NOMO-1 treated with DMSO at 0.1 percent for 48 hours (cell line): ENCODE data around the gene LIMS1.
A peak's percentile ranks its signal among the peaks of the same experiment; 100 is the strongest.
"Not testable (repeated sequence)": the region's sequence is repeated elsewhere in the genome, so short reads cannot be mapped to it uniquely, and the experiment has no call there.

ENCODE experiments used
- DNase-seq: peaks from one replicate; lab custom pipeline; 2025; ENCODE audit not compliant: unreplicated experiment; lab: John Stamatoyannopoulos, UW

LIMS1 gene

DNA sequence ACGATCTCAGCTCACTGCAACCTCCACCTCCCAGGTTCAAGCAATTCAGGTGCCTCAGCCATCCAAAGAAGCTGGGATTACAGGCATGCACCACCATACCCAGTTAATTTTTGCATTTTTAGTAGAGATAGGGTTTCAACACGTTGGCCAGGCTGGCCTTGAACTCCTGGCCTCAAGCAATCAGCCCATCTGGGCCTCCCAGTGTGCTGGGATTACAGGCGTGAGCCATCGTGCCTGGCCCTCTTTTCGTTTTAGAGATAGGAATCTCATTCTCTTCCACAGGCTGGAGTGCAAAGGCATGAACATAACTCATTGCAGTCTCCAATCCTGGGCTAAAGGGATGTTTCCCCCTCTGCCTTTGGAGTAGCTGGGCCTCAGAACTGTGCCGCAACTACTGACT lies 182.7 kb downstream of the LIMS1 start:
- DNase-seq = not testable (repeated sequence)

DNA sequence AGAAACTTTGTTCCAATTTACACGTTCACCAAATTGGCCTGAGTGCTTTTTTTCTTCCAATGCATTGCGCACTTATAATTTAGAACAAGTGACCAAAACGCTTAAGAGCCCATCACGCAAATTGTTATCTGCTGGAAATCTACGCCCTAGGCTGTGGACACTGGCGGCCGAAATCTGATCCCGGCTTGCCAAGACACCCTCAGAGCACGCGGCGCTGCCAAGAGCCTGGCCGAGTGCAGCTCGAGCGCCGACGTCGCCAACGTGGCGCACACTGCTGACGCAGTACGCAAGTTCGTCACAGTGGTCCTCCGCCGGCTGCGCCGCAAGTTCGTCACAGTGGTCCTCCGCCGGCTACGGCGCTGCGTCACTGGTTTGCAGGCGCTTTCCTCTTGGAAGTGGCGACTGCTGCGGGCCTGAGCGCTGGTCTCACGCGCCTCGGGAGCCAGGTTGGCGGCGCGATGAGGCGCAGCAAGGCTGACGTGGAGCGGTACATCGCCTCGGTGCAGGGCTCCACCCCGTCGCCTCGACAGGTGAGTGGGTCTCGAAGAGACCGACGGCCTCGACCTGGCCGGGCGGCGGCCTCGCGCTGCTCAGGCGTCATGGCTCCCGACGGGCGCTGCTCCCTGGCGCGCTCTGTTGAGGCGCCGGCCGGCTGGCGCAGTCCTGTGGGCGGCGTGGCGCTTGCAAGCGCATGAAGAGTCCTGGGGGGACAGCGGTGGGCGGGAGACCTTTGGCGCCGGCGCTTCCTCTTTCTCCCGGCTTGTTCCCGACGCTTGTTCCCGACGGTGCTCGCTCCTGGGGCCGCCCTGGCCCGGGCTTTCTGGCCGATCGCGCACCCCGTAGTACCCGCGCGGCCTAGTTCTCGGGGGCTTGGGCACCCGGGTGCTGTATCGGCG lies 185.1 kb downstream of the LIMS1 start, which contains the start of gene RANBP2:
Gene RANBP2 (plus strand): TSS at position 334 of the 896 bp plus-strand sequence. CDS start 125 bp downstream, at position 459.
- peak; percentile 89 for DNase-seq

DNA sequence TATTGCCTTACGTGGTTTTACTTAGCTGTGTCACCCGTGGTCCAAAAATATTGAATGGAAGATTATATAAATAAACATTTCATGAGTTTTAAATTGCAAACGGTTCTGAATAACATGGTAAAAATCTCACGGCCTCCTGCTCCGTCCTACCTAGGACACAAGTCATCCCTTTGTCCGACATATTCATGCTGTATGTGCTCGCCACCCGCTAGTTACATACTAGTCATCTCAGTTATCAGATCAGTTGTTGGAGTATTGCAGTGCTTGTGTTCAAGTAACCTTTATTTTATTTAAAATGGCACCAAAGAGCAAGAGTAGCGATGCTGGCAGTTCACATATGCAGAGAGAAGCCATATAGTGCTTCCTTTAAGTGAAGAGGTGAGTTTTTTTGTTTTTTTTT lies 191.8 kb downstream of the LIMS1 start:
- not testable (repeated sequence) for DNase-seq

DNA sequence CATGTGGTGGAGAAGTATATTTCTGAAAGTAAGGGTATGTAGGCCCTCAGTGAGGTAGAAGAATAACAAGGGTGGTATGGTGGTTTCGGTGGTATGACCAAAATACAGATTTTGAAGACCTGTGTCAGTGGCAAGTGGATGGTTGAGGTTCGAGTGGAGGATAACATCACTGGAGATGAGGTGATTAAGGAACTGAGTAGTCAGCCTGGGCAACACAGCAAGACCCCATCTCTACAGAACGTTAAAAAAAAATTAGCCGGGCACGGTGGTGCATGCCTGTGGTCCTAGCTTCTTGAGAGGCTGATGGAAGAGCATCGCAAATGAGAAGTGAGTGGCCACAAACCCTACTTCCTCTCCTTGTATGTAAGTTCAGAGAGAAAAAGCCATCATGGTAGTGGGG lies 200.4 kb downstream of the LIMS1 start:
- DNase-seq = not testable (repeated sequence)
